Spleen (tissue), 7 donors: ENCODE measurements around the gene ANGPTL2.

Experiments
- CTCF ChIP-seq, 11 experiments: fragments of 200-600 bp in 7 of 11; fragments of 450-650 bp in 4 of 11; sonication (generic) in 4 of 11; IDR thresholded peaks in 8 of 11; conservative IDR thresholded peaks in 3 of 11; 1 replicate in 7 of 11; 2 replicates in 4 of 11; pipeline versions ENCODE4 v1.4.0 to v1.8.0; 2016 to 2021; ENCODE audit warnings: antibody characterized with exemption in 11 of 11, inconsistent platforms in 4 of 11, mild to moderate bottlenecking in 1 of 11
- POLR2A ChIP-seq, 3 donors: fragments of 450-650 bp; IDR thresholded peaks; one replicate each; pipeline ENCODE4 v1.5.1; 2017; ENCODE audit warnings: antibody characterized with exemption in 3 of 3, mild to moderate bottlenecking in 1 of 3
- POLR2AphosphoS5 ChIP-seq, 3 donors: sonication (generic); formaldehyde crosslinking; IDR thresholded peaks; one replicate each; pipeline ENCODE4 v1.5.1; 2017; ENCODE audit warnings: antibody characterized with exemption in 3 of 3
- donor health status: DM: no; HTN: no; CAD: no; lungs with moderate emphysema.
- donor health status: DM: no; HTN: no; CAD: no.
- donor health status: DM: no; HTN: no; CAD: no.

- no peak for TF ChIP-seq POLR2AphosphoS5 (IDR thresholded peaks at IDR 0.05)
- no peak for TF ChIP-seq CTCF (IDR thresholded peaks at IDR 0.05 in 8 of 11, conservative IDR thresholded peaks at IDR 0.05 in 3 of 11)
- no peak for TF ChIP-seq POLR2A (IDR thresholded peaks at IDR 0.05)
Observed at GRCh38 chr9:127050152-127050551, 72.3 kb downstream of the ANGPTL2 start.
